ENCODE data around the gene TMPRSS2.

TMPRSS2 gene

DNA sequence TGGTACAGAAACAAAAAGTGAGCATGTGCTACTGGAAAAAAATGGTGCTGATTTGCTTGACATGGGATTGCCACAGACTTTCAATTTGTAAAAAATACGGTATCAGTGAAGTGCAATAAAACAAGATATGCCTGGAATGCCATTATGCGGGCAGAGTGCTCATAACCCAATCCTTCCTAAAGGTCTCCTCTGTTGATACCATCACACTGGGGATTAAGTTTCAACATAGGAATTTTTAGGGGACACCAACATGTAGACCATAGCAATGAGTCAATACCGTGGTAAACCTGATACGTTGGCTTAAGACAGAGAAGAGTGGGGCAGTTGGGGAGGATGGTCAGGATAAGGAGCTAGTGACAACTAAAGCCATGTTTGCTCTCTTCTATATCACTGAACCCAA is 61.4 kb downstream of the TMPRSS2 start:
- DNase-seq = no peak

DNA sequence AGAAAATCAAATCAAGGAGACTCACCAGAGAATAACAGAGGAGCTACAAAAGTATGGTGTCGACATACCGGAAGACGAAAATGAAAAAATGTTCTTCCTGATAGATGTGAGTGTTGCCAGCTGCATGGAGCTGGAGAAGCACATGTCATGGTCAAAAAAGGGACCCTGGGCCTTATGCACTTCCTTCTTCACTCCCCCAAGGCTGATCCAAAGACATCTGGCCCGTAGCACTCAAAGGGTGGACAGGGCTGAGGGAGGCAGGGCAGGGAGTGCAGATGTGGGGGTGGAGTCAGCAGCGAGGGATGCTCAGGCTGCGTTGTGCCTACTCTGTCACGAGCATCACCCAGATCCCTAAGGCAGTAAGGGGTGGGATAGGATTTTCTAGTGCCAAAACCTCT is 62.5 kb downstream of the TMPRSS2 start:
- DNase-seq = no peak

DNA sequence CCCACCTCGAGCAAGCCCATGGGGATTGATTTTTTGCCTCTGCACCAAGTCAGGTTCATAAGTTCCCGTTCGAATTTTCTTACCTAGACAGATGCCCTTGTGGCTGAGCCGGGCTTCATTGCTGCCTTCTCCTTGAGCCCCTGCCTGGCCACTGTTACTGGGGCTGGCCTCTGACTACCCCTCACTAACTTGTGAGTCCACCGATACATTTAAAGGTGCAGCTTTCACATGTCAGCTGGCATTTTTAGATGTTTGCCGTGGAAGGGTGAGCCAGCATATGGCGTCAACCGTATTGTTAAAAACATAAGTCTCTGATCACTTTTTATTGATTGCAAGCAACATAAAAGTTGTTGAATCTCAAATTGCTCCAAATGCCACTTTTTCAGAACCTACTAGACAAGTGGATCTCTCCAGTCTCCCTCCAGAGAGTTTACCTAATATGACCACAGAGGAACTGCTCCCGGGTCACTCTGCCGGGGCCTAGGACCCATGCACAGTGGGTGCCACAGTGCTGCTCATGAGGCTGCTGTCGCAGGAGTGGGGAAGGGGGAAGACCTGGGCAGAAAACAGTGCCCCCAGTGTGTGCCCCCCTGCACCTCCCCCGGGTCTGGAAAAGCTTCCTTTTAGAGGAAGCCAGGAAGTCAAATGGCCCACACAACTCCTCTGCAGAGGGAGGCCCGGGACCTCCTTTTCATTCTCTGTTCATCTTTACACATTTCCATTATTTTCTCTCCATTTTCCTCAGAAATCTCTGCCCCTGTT is 63.1 kb downstream of the TMPRSS2 start:
- no peak for DNase-seq

DNA sequence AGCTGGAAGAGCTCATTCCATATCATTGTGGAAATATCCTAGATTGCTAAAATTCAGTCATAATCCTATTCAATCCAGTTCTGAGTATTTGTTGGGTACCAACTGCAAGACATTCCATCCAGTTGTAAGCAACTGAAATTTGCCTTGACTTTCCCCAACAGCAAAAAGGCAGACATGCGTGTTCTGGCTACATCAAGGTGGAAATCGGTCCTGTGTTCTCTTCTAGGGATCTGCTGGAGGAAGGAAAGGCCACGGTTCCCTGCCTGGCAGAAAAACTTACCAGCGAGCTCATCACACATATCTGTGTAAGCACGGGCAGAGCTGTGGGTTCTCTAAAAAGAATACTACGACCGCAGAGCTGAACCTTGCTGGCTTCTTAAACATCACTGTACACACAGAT is 64.4 kb downstream of the TMPRSS2 start:
- no peak for DNase-seq

DNA sequence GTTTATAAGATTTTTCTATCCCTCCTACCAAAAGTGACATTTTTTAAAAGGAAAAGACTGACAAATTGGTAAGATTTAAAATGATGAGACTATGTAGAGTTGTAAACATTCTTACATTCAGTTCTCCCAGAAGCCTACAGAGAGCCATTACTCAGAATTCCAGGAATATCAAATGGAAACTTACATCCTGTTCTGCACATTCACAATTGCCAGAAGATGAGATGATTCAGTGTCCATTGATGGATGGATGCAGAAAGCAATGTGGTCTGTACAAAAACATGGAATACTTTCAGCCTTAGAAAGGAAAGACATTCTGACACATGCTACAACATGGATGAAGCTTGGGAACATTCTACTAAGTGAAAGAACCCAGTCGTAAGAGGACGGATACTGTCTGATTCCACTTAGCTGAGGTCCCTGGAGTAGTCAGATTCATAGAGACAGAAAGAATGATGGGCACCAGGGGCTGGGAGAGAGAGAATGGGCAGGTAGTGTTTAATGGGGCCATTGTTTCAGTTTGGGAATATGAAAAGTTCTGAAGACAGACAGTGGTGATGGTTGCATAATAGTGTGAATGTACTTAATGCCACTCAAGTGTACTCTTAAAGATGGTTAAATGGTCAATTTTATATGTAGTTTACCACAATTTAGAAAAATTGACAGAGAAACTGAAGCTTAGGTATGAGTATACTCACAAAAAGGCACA is 65.3 kb downstream of the TMPRSS2 start:
- DNase-seq = no peak

DNA sequence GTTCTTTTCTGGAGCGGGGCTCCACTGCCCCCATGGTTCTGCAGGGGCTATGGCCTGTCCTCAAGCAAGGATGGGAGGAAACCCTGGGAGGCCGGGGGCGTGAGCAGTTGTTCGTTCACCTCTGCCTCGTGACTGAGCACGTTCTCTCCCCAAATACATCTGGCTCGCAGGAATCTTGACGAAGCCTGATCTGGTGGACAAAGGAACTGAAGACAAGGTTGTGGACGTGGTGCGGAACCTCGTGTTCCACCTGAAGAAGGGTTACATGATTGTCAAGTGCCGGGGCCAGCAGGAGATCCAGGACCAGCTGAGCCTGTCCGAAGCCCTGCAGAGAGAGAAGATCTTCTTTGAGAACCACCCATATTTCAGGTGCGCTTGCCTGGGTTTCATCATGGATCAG is 66.4 kb downstream of the TMPRSS2 start:
- no peak for DNase-seq

DNA sequence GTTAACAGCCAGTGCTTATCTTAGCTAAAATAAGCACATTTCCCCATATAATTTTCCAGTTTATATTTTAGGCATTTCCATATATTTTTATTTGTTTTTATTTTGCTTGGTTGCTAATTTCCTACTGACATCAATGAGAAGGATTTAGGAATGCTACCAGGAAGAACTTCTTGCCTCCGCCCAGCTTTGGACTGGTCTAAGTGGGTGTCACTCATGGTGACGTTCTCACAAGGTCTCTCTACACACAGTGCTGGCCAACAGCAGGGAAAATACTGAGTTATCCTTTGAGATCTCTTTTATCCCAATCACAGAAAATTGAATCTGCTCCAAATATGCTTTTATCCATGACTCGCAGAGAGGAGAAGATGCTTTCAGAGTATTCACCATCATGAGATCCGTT is 68.7 kb downstream of the TMPRSS2 start:
- DNase-seq = no peak

DNA sequence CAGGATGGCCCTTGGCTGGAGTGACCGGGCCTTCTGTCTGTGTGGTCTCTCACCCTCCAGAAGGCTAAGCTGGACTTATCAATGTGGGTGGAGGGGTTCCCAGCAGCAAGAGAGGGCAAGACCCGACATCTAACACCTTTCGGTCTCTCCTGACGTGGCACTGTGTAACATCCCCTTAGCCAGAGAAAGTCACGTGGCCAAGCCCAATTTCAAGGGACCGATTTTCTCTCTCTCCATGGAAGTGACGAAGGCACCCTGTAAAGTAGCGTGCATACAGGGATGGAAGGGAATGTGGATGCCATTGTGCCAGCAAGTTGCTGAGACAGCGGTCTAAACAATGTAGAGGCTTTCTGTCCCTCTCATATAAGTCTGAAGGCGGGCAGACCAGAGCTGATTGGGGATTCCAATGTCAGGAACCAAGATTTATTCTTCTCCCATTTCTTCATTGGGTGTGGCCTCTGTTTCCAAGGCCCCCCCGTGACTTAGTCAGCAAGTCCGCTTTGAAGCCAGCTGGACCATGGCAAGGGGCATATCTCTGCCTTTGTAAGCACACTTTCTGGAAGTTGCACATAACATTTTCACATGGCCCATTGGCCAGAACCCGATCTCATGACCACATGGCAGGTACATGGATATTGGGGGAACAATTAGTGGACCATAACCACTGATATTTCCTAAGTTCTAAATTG is 69.4 kb downstream of the TMPRSS2 start:
- no peak for DNase-seq

DNA sequence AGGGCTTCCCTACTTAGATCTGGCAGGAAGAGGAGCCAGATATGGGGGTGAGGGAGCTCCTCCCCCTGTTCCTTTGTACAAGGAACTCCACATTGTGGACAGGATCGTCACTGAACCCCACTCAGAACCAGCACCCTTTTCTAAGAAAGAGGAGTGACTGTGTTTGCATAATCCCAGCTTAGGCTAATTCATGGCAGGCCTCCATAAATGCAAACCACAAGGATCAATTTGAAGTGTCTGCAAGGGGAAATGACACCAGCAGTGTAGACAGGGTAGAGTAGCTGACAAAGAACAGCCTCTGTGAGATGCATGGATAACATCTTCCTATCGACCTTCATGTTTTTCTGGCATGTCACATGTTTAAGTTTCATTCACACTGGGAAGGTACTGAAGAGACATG is 70.2 kb downstream of the TMPRSS2 start:
- DNase-seq = no peak

DNA sequence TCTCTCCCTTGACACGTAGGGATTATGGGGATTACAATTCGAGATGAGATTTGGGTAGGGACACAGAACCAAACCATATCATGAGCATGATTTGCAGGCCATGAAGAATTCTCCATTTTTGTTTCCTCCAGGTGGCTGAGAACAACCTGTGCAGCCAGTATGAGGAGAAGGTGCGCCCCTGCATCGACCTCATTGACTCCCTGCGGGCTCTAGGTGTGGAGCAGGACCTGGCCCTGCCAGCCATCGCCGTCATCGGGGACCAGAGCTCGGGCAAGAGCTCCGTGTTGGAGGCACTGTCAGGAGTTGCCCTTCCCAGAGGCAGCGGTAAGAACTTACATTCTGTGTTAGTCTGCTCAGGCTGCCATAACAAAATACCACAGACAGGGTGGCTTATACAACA is 72.3 kb downstream of the TMPRSS2 start:
- DNase-seq = no peak

DNA sequence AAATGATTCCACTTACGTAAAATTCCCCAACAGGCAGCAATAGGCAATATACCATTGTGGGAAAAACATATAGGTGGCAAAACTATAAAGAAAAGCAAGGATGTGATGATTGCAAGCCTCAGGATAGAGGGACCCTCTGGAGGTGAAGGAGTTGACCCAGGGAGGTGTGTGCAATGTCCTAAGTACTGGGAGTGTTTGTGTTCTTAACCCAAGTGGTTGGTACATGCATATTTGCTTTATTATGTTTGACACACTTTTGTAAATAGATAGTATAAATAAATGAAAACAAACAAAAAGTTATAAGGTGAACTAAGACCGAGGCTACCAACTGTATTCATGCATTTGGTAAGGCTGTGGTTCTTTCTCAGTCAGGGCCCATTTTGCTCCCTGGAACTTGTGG is 74.4 kb downstream of the TMPRSS2 start:
- DNase-seq = no peak

DNA sequence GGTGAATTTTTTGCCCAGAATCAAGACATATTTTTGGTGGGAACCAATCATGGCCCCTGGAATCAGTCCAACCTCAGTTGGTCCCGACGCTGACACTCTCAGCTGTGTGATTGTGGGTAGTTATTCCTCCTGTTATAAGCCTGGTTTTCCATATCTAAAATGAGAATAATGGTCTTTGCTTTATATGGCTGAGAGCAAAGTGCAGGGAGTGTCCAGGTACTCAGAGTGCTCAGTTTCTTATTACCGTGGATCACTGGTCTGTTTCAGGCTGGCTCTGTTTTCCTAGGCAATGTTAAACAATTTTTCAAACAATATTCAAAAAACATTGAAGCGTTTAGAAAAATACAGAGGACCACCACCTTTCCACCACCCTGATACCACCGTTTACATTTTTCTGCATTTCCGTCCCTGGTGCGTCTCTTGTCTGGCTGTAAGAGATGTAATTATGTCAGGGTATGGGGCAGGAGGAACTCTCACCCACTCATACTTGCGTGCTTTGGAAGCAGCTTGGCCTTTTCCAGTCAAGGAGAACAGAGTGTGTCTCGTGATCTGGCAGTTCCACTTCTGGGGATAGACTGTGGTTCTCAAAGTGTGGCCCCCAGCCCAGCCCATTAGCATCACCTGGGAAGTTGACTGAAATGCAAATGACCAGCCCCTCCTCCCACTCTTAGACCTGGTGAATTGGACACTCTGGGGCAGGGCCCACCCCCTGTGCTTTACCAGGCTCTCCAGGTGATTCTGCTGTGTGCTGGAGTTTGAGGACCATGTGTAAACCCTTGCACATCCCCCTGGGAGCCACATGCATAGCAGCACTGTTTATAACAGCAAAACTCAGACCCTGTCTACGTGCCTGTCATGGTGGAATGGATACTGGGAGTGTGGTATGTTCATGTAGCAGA is 75.1 kb downstream of the TMPRSS2 start:
- DNase-seq = no peak

DNA sequence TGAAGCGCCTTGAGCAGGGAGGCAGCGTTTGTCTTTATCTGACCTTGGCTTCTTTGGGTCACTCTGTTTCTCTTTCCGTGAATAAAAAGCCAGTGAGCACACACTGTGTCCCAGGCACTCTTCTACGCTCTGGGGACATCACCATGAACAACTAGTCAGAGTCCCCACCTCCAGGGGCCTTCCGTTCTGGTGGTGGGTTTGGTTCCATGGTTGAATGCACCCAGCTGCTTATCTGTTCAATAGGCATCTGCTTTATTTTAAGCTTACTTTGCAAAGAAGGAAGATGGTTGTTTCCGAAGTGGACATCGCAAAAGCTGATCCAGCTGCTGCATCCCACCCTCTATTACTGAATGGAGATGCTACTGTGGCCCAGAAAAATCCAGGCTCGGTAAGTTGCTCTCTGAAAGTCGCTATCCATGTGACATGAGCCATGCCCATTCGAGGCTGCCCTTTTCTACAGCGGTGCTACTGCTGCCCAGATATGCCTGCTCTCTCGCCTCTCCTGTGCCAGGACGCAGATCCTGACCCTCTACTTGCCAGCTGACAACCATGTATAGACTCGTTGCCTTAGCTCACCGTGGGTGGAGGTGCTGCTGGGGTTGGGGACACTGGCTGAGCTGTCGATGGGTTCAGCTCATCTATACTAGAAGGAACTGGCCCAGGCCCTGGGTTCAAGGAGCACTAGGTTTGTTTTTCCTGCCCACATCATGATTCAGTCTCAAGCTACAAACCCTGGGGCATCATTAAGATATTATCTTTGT is 76.0 kb downstream of the TMPRSS2 start:
- no peak for DNase-seq

DNA sequence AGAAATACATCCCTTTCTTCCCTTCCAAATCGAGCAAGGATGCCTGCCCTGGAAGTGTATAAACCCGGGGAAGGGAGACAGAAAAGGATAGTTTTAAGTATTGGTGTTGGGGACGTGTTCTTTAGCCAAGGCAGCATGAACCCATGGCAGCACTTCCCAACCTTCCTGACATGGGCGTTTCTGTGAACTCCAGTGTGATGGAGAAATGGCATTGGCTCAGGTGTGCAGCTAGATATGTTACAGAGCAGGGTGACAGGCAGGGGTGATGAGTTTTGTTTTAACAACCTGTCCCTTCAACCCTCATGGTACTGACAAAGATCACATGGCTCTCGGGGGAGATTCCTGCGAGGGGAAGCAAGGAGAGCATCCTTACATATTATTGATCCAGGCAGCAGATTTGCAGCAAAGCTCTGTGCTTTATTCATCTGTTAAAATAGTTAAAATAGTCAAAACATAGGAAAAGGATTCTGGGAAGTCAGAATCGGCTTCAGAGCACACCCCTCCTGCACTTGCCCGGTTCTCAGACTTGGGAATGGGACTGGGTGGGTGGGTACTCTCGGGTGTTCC is 78.0 kb downstream of the TMPRSS2 start:
- DNase-seq = no peak

DNA sequence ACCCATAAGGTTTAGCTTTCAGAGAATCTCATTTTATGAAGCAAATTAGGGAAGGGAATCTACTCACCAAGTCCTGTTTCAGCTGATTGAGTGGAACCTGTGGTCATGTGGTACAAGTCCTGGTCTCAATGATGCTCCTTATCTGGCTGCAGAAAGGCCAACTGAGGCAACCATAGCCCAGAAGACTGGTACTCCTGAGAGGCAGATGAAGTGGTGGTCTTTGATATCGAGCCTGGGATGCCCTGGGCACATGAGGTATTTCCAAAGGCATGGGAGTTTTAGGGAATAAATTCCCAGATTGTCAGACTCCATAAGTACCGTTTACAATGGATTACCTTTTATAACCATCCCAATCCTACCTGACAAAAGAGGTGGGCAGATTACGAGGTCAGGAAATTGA is 78.7 kb downstream of the TMPRSS2 start:
- DNase-seq = no peak

DNA sequence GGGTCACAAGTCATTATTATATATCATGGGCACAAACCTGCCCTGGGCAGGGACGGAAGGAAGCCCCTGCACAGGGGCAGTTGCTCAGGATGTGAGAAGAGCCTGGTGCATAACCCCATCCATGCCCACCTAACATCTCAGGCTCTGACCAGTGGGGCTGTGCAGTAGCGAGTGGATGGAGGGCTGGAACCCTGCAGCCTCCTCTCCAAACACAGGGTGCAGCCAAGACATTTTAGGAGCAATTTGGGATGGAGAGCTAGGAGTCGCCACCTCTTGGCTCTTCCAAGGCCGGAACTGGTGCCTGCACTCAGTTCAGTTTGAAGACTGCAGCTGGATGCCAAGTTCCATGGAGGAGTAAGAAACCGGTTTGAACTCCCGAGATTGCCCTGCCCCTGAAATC is 79.1 kb downstream of the TMPRSS2 start:
- no peak for DNase-seq

DNA sequence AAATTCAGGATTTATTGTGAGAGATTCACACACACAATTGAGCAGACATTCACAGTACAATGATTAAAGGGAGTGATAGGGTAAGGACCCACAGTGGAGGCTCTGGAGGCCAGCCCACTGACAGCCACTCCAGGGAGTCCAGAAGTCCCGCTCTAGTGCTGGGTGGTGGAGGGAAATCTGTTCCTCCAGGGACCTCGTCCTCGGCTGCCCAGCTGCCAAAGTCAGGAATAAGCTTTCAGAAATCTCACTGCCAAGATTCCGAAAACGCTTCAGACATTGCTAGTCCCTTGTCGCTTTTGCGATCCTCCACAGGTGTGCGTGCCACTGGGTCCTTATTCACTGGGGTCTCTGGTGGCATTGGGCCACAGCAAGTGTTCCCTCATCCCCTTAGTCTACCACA is 79.6 kb downstream of the TMPRSS2 start:
- no peak for DNase-seq

DNA sequence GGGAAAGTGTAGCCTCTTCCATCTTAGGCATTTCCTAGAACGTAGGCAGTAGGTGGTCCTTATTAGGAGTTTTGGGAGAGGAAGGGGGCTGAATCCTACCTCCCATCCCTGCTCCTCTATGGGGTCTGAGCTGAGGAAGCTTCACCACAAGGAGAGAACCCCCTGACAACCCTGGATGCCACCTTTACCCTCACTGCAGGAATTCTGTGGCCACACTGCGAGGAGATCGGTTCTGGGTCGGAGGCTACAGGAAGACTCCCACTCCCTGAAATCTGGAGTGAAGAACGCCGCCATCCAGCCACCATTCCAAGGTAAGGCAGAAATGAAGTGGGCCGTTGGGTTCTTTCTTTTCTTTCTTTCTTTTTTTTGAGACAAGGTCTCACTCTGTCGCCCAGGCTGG is 80.4 kb downstream of the TMPRSS2 start:
- no peak for DNase-seq

DNA sequence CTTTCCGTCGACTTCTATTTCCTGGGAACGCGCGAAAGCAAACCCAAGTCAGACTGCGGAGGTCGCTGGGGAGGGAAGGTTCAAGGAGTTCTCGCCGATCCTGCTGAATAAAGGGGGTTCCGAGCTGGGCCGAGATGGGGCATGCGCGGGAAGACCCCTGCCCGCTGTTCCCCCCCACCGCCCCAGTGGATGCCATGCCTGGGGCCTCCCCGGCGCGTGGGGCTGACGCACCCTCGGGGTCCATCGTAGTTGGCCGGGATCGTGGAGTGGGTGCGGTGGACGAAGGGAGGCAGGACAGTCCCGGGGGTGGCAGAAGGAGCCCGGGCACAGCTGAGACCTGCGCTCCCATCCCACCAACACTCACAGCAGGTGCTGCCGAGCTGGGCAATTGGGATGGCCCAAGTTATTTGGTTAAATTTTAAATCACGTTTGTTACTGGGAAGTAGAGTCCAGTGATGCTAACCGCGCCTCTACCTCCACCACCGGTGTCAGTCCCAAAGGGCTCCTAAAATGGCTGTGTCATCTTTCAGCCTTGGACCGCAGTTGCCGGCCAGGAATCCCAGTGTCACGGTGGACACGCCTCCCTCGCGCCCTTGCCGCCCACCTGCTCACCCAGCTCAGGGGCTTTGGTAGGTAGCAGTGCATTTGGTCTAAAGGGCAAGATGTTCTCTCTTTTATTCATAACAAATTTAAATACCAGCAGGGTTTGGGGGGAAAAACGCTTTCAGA is 81.1 kb downstream of the TMPRSS2 start:
- DNase-seq = no peak

DNA sequence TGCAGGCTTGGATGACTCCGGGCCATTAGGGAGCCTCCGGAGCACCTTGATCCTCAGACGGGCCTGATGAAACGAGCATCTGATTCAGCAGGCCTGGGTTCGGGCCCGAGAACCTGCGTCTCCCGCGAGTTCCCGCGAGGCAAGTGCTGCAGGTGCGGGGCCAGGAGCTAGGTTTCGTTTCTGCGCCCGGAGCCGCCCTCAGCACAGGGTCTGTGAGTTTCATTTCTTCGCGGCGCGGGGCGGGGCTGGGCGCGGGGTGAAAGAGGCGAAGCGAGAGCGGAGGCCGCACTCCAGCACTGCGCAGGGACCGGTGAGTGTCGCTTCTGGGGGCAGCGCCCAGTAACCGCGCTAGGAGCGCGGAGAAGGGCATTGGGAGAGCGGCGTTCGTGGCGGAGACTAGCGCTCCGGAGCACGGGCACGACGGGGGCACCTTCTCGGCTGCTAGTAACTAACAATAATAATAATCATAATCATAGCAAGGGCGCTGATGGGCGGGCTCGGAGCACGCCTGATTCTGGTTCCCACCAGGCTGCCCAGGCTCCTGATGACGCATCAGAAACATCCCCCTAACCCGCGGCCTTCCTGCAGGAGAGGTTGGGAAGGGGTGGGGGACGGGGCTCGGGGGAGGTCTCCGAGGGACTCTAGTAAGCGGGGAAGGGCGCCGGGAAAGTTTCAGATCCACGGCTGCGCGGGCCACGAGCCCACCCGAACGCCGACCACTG is 81.8 kb downstream of the TMPRSS2 start, which contains the start of gene MX1:
TSS of gene MX1 (plus strand) at position 286 of the 722 bp plus-strand sequence. CDS start 5,832 bp downstream, outside the sequence.
- DNase-seq = peak; percentile 12

Data from NCI-H1436 (cell line).